DND-41 (cell line): Measurements from ENCODE around the gene KLK4.
A peak's percentile ranks its signal among the peaks of the same experiment; 100 is the strongest.

Experiments
- ATAC-seq: fragments of 200-7000 bp; cut with Tn5 transposase; 3 replicates; pipeline ENCODE4 v1.9.1; 2021; ENCODE audit warnings: low read depth; ENCODE audit not compliant: insufficient read depth
- DNase-seq: peaks from one replicate; pipeline ENCODE4 v3.0.0-alpha.2; 2020
- H2AFZ ChIP-seq: 2 replicates; pipeline ENCODE4 v1.6.0; 2012; ENCODE audit warnings: low read depth, low read length
- H3K27ac ChIP-seq: 2 replicates; pipeline ENCODE4 v1.5.1; 2012; ENCODE audit warnings: low read length, inconsistent platforms
- H3K27me3 ChIP-seq: fragments of 200-600 bp; sonication (generic); 2 replicates; pipeline ENCODE4 v1.6.0; 2012; ENCODE audit warnings: low read length, mild to moderate bottlenecking, inconsistent platforms; ENCODE audit not compliant: insufficient read depth, poor library complexity
- H3K36me3 ChIP-seq: 2 replicates; pipeline ENCODE4 v1.5.1; 2012; ENCODE audit warnings: low read length, inconsistent platforms; ENCODE audit not compliant: insufficient read depth
- H3K4me1 ChIP-seq: 2 replicates; pipeline ENCODE4 v1.5.1; 2012; ENCODE audit warnings: mild to moderate bottlenecking, low read length; ENCODE audit not compliant: insufficient read depth
- H3K4me2 ChIP-seq: 2 replicates; pipeline ENCODE4 v1.6.0; 2012; ENCODE audit warnings: mild to moderate bottlenecking, moderate library complexity, low read length, inconsistent platforms; ENCODE audit not compliant: insufficient read depth
- H3K4me3 ChIP-seq, 2 experiments: fragments of 200-600 bp in 1 of 2; shearing (Covaris generic) in 1 of 2; 2 replicates each; pipeline ENCODE4 v1.5.1; 2012 to 2016; ENCODE audit warnings: inconsistent platforms in 2 of 2, low read length in 2 of 2, mild to moderate bottlenecking in 2 of 2, low read depth in 1 of 2, moderate library complexity in 1 of 2
- H3K79me2 ChIP-seq: 2 replicates; pipeline ENCODE4 v1.6.0; 2012; ENCODE audit warnings: low read length, inconsistent platforms; ENCODE audit not compliant: insufficient read depth
- H3K9ac ChIP-seq: 2 replicates; pipeline ENCODE4 v1.6.0; 2012; ENCODE audit warnings: low read depth, mild to moderate bottlenecking, inconsistent platforms, low read length, moderate library complexity
- H3K9me3 ChIP-seq: 2 replicates; pipeline ENCODE4 v1.5.1; 2012; ENCODE audit warnings: low read length, moderate library complexity, mild to moderate bottlenecking, inconsistent platforms; ENCODE audit not compliant: insufficient read depth, severe bottlenecking
- H4K20me1 ChIP-seq: 2 replicates; pipeline ENCODE4 v1.6.0; 2012; ENCODE audit warnings: low read length; ENCODE audit not compliant: insufficient read depth
- EZH2 ChIP-seq: IDR thresholded peaks from 3 replicates; pipeline ENCODE4 v1.6.1; 2012; ENCODE audit warnings: borderline replicate concordance, low read depth, mild to moderate bottlenecking, moderate library complexity, low read length, inconsistent platforms; ENCODE audit not compliant: severe bottlenecking
- TF ChIP-seq, protein P1 (sequence below): IDR thresholded peaks from 2 replicates; pipeline ENCODE4 v1.5.1; 2012; ENCODE audit warnings: borderline replicate concordance, low read length, moderate library complexity, mild to moderate bottlenecking; ENCODE audit not compliant: poor library complexity, severe bottlenecking; ENCODE audit errors: extremely low read depth

KLK4 gene

DNA sequence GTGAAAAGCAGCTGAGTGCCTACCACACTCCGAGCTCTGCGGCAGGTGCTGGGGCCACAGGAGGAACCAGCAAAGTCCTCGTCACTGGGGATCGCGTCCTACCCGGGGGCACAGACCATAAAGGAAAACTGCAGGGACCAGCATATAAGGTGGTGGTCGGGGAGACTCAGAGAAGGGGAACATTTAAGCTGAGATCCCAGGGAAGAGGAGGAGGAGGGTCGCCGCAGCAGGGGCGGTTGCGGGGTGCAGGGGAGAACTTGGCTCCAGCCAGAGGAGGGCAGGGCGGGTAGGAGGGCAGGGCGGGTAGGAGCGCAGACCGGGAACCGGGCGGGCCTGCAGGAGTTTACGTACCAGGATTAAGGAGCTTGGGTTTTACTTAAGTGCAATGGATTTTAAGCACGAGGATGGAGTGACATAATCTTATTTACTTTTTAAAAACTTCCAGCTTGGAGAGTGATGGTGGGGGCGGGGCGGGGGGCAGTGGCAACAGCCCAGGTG is 956 bp upstream of the KLK4 start:
- no peaks in the 10 kb centered on the region for H4K20me1 ChIP-seq
- DNase-seq (no peak), ATAC-seq (no peak)
- H3K27me3 ChIP-seq = peaks cover 12% of the 10 kb centered on the region
- H3K27ac ChIP-seq = no peak overlapping the region
- no peaks in the 10 kb centered on the region for H3K4me1 ChIP-seq
- no peak overlapping the region for H3K9ac ChIP-seq
- no peak overlapping the region for H3K4me3 ChIP-seq
- H2AFZ ChIP-seq = no peak overlapping the region
- no peak overlapping the region for H3K4me2 ChIP-seq
- H3K9me3 ChIP-seq = no peaks in the 10 kb centered on the region
- no peaks in the 10 kb centered on the region for H3K79me2 ChIP-seq
- no peak for TF ChIP-seq EZH2
- TF ChIP-seq, protein P1, sequence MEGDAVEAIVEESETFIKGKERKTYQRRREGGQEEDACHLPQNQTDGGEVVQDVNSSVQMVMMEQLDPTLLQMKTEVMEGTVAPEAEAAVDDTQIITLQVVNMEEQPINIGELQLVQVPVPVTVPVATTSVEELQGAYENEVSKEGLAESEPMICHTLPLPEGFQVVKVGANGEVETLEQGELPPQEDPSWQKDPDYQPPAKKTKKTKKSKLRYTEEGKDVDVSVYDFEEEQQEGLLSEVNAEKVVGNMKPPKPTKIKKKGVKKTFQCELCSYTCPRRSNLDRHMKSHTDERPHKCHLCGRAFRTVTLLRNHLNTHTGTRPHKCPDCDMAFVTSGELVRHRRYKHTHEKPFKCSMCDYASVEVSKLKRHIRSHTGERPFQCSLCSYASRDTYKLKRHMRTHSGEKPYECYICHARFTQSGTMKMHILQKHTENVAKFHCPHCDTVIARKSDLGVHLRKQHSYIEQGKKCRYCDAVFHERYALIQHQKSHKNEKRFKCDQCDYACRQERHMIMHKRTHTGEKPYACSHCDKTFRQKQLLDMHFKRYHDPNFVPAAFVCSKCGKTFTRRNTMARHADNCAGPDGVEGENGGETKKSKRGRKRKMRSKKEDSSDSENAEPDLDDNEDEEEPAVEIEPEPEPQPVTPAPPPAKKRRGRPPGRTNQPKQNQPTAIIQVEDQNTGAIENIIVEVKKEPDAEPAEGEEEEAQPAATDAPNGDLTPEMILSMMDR = no peak
- no peaks in the 10 kb centered on the region for H3K36me3 ChIP-seq

DNA sequence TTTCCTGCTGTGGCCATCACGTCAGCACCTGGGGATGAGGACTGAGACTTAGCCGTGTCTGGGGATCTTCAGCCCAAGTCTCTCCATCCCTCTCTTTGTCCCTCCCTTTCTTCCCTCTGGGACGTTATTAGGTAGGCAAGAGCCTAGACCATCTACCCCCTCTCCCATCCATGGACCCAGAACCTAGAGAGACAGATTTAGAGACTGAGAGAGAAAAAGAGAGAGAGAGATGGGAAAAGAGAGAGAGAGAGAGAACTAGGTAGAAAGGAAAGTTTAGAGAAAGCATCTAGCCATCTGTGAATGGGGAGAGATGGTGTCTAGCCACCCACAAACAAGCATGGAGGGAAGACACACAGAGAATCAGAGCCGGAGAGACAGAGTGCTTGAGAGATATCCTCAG is 473 bp downstream of the KLK4 start:
- Histone ChIP-seq H3K36me3 (no peaks in the 10 kb centered on the region), H2AFZ (no peak overlapping the region), H3K27me3 (peaks cover 9% of the 10 kb centered on the region), H3K4me1 (no peaks in the 10 kb centered on the region), H3K9me3 (no peaks in the 10 kb centered on the region), H3K27ac (no peak overlapping the region), H3K9ac (no peak overlapping the region), H3K4me3 (no peak overlapping the region), H3K79me2 (no peaks in the 10 kb centered on the region), H4K20me1 (no peaks in the 10 kb centered on the region), H3K4me2 (no peak overlapping the region)
- no peak for TF ChIP-seq EZH2
- TF ChIP-seq, protein P1 = no peak
- ATAC-seq = no peak
- no peak for DNase-seq

DNA sequence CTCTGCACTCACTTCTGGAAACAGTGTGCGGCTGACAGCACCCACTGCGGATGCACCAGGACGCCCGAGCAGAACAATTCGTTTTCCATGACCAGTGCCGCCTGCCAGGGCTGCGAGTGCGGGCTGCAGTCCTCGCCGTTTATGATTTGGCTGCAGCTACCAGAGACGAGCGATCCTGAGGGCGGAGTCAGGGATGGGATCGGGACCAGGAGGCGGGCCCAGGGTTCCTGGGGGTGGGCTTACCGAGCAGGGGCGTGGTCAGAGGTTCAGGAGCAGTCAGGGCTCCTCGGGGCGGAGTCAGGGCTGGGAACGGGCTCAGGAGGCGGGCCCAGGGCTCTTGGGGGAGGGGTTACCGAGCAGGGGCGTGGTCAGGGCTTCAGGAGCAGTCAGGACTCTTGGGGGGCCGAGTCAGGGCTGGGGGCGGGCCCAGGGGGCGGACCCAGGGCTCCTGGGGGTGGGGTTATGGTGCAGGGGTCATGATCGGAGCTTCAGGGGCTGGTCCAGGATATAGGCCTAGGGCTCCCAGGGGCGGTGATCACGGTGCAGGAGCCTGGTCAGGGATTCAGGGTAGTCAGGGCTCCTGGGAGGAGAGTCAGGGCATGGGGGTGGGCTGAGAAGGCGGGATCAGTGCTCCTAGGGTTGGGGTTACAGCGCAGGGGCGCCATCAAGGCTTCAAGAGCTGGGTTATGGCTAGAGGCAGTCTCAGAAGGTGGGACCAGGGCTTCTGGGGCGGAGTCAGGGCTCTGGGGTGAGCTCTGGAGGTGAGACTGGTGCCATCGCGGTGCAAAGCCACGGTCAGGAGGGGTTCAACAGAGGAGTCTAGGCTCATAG is 1.7 kb downstream of the KLK4 start:
- Histone ChIP-seq H3K27ac (no peak overlapping the region), H3K4me1 (no peaks in the 10 kb centered on the region)

More for the DNA sequence above, 1.7 kb downstream of the KLK4 start:
- Histone ChIP-seq H3K4me3 (no peak overlapping the region), H3K9ac (no peak overlapping the region), H3K27me3 (peaks cover 9% of the 10 kb centered on the region), H3K9me3 (no peaks in the 10 kb centered on the region), H3K79me2 (no peaks in the 10 kb centered on the region), H2AFZ (no peak overlapping the region), H3K36me3 (no peaks in the 10 kb centered on the region), H4K20me1 (no peaks in the 10 kb centered on the region), H3K4me2 (no peak overlapping the region)
- ATAC-seq (no peak), DNase-seq (peak; percentile 23)
- TF ChIP-seq EZH2 = no peak
- TF ChIP-seq, protein P1 = no peak
